Stimulated activated CD8-positive, alpha-beta memory T cell treated with anti-CD3 and anti-CD28 coated beads, Interleukin-4, amount 100 ng/mL, for 1 hour (primary cell): Measurements from ENCODE around the gene TLE7.
A peak's percentile ranks its signal among the peaks of the same experiment; 100 is the strongest.

Source experiments
- DNase-seq, 2 donors: peaks; one replicate each; pipeline ENCODE4 v3.0.0-alpha.2; 2020; ENCODE audit warnings: low read depth in 2 of 2, low spot score in 1 of 2

Gene TLE7

DNA sequence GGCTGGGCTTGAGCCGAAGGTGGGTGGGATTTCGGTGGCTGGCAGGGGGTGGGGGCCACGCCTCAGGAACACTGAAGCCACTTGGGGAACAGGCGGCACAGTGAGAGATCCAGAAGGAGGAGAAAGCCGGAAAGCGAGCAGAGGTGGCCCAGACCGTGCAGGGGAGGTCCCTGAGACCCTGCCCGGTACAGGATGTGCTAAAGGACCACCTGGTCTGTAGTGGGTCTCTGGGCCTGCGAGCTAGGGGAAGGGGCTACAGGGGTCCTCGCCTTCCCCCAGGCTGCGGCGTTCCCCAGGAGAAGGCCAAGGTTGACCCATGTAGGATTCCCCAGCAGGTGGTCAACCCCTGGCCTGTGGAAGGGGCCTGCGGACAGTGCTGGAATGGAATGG is at the start of gene TLE7:
Gene TLE7, minus strand, starts transcription at position 4 of the 390 bp plus-strand sequence. CDS start 8,730 bp downstream, outside the sequence.
- DNase-seq = no peak

- DNase-seq = no peak
Measured at GRCh38 chr16:71491054-71491453, 49.2 kb upstream of the TLE7 start.

DNA sequence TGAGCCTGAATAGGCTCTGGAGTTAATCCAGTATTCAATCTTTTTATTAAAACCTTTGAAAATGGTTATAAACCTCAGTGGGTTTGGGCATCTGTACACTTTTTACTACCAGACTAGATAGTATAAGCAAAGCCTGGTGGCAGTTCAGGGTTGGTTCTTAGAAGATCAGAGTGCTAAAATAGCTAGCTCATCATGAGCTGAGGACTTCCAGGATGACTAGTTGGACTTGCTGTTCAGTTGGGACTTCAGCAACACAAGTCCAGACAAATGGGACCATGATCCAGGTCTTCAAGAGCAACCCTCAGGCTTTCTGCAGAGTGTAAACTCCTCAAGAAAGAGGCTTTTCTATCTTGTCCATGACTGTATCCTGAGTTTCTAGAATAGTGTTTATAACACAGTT is 48.5 kb upstream of the TLE7 start:
- no peak for DNase-seq

- DNase-seq = no peak
Measured at GRCh38 chr16:71489122-71489521, 47.3 kb upstream of the TLE7 start, which contains the start of gene ZNF19. Gene ZNF19 (minus strand): TSS chr16:71489324. CDS start chr16:71482114, 7,210 bp downstream.

GRCh38 chr16:71484006-71484893 is 42.4 kb upstream of the TLE7 start:
- DNase-seq = peak; percentile 37 to 66

GRCh38 chr16:71482569-71482968 is 40.7 kb upstream of the TLE7 start:
- no peak for DNase-seq

DNA sequence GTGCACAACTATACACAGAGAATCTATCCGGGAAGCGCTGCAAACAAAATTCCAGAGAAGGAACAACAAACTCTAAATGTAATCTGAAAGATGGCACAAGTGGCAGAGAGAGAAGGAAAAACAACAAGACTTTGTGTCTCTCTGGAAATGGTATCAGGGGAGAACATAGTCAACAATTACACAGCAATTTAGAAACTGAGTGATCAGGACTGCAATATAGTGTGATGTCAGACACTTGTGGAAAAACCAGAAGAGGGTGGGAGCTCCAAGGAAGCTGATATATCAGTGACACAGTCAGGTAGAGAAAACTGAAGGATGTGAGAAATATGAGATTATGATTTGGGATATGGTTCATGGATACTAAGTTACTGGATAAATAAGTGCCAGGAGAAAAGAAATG is 39.1 kb upstream of the TLE7 start:
- DNase-seq = no peak

- no peak for DNase-seq
Measured at GRCh38 chr16:71479420-71479819, 37.6 kb upstream of the TLE7 start.

DNA sequence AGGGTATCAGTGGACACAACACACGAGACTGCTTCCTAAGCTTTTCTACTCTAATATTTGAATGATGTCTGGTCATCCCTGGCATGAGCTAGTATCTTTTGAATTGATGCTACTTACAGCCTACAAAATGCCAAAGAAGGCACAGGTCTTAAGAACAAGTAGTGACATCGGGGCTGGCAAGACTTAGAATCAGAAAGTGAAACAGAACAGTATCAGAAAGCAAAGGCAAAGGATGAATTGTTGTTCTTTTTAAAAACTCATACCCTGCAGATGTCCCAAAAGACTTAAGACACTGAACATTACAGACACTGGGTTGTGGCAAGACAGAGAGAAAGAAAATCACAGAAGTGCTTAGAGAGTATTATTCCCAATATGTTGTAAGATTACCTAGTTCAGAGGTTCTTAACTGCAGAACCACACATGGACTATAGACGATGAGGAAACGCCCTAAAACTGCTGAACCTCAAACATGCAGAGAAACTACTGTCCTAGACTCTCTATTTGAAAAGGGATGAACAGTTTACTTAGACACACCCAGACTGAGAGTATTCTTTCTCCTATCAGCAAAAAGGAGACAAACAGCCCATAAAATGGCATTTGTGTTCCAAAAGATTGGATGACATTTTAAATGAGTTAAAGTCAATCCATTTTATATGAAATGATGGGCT is 34.7 kb upstream of the TLE7 start:
- DNase-seq = no peak

GRCh38 chr16:71474864-71475263 is 33.0 kb upstream of the TLE7 start:
- no peak for DNase-seq

GRCh38 chr16:71473891-71474290 is 32.0 kb upstream of the TLE7 start:
- DNase-seq = no peak

DNA sequence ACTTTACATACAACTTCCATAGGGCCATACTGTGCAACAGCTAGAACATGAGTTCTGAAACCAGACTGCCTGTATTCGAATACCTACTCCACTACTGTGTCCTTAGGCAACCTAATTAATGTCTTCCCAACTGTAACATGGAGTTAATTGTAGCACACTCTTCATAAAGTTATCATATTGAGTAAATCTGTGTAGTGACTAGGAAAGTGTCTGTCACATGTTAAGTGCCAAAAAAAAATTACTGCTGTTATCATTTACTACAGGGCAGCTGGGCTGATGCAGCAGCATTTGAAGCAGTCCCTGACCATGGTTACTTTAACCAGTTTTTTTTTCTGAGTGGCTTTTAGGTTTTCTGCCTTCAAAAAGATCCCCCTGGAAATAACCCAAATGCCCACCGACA is 31.1 kb upstream of the TLE7 start:
- DNase-seq = no peak

- no peak for DNase-seq
Measured at GRCh38 chr16:71472051-71472450, 30.2 kb upstream of the TLE7 start.

DNA sequence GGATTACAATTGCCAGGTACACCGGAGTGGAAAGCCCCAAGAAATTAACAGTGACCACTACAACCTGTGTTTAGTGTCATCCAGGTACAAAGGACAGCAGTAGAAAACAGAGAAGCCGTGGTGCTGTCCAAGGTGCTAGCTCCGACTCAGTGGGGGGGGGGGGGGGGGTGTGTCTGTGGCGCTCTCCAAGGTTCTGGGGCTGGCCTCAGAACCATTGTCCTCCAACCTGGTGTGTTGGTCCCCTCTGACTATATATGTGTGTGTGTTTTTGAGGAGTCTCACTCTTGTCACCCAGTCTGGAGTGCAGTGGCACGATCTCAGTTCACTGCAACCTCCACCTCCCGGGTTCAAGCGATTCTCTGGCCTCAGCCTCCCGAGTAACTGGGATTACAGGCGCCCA is 26.0 kb upstream of the TLE7 start:
- DNase-seq = peak in 1 of 2 donors; percentile 21

GRCh38 chr16:71464231-71464630 is 22.4 kb upstream of the TLE7 start:
- no peak for DNase-seq

DNA sequence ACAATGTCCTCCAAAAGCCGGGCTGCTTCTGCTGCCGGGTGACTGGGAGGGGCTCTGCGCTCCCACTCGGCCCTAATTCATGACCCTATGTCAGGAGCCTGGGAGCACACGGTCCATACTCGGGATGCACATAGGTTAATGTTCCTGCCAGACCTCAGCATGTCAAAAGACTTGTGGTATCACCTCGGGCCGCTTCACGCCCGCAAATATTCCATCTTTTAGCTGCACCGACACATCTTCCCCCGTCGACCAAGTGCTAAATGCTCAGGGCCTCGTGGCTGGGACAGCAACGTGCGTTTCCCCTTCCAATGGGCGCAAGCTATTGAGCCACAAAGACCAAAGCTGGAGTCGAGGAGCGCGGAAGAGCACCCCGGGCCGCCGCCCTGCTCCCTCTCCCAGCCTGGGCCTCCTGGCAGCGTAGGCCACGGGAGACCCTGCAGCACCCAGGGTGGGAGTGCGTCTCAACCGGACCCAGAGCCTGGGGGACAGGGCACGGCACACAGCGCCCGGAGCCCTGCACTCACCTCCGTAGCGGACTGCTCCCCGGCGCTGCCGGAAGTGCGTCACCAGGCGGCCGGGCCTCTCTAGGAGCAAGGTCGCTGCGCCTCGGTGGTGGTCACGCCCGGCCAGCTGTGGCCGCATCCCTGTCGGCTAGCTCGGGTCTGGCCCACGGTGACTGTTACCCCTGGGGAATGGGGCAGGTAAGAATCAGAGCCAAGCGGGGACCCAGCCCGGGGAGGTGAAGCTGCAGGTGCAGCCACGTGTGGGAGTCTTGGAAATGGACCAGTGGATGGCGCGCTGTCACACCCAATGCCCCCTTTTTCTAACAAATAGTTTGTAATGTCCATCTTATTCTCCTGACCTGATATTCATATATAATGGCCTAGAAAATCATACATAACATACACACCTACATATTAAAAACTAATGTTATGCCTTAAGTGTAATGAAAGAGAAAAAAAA is 20.1 kb upstream of the TLE7 start, which contains the start of gene ZNF23:
Gene ZNF23, minus strand, starts transcription at position 562 of the 963 bp plus-strand sequence. CDS start 5,451 bp downstream, outside the sequence.
- peak; percentile 50 to 56 for DNase-seq

GRCh38 chr16:71460941-71461340 is 19.1 kb upstream of the TLE7 start:
- DNase-seq = no peak

DNA sequence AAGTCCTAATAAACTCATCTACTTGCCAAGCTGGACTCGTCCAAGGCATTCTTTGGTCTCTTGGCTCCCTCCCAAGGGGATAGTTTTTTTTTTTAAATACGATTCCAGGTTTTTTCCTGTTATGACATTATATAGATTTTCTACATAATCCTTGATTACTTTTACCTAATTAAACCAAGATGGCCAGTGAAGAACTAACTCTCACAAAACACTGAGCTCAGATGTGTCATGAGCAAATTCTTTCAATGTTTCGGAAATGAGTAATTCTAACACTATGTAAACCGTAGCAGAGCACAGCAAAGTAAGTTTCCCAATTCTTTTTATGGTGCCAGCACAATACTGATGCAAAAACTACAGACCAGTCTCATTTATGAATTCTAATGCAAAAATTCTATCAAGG is 18.4 kb upstream of the TLE7 start:
- DNase-seq = no peak

- DNase-seq = no peak
Measured at GRCh38 chr16:71459510-71459909, 17.7 kb upstream of the TLE7 start.

- DNase-seq = no peak
Measured at GRCh38 chr16:71456801-71457200, 14.9 kb upstream of the TLE7 start.

DNA sequence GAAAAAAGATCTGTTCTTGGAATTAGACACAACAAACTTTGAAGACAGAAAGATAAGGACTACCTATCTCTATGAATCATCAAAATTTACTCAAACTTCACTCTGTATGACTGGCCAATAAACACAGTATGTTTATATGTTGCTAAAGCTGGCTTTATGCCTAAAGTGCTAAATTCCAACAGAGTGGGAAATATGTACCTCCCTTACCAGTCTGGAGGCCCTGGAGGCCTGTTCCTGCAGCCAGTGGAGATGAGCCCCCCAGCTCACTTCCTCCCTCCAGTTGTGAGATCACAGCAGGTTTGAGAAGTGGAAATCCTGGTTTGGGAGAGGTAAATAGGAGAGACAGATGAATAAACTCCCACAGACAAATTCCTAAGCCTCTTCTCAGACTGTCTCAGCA is 11.2 kb upstream of the TLE7 start:
- no peak for DNase-seq
